ENCODE data around the gene ZNF25. TPM values are rescaled to one million over a fixed set of nuclear protein-coding genes. Genes with fewer than 3 reads are reported as not detected.
A peak's percentile ranks its signal among the peaks of the same experiment; 100 is the strongest.

Gene ZNF25
- total RNA-seq, 1 donor from 2014 or later, result 7.7 TPM

- H3K9me3 Mint-ChIP-seq (ENCODE audit: unreplicated experiment), result peaks cover 5% of the 10 kb centered on the region
Observed at GRCh38 chr10:37992083-37992482, 15.6 kb upstream of the ZNF25 start.

GRCh38 chr10:37991655-37992054, 15.2 kb upstream of the ZNF25 start:
- Mint-ChIP-seq H3K27me3 (ENCODE audit: unreplicated experiment) (peaks cover 2% of the 10 kb centered on the region), H3K27ac (ENCODE audit: unreplicated experiment) (no peak overlapping the region), H3K9me3 (ENCODE audit: unreplicated experiment) (peaks cover 5% of the 10 kb centered on the region), H3K4me3 (ENCODE audit: unreplicated experiment) (no peak overlapping the region), H3K4me1 (ENCODE audit: low read depth, unreplicated experiment) (no peaks in the 10 kb centered on the region), H3K36me3 (ENCODE audit: unreplicated experiment) (no peaks in the 10 kb centered on the region)
- TF ChIP-seq CTCF (IDR thresholded peaks at IDR 0.05; ENCODE audit: partially characterized antibody, unreplicated experiment), result no peak
- DNase-seq, result no peak

More at GRCh38 chr10:37992083-37992482, 15.6 kb upstream of the ZNF25 start:
- no peaks in the 10 kb centered on the region for H3K4me1 Mint-ChIP-seq (ENCODE audit: low read depth, unreplicated experiment)
- no peak for DNase-seq
- H3K4me3 Mint-ChIP-seq (ENCODE audit: unreplicated experiment), result no peak overlapping the region
- no peaks in the 10 kb centered on the region for H3K36me3 Mint-ChIP-seq (ENCODE audit: unreplicated experiment)
- TF ChIP-seq CTCF (IDR thresholded peaks at IDR 0.05; ENCODE audit: partially characterized antibody, unreplicated experiment), result no peak
- H3K27me3 Mint-ChIP-seq (ENCODE audit: unreplicated experiment), result peaks cover 2% of the 10 kb centered on the region
- no peak overlapping the region for H3K27ac Mint-ChIP-seq (ENCODE audit: unreplicated experiment)

GRCh38 chr10:37976880-37977203, 395 bp upstream of the ZNF25 start:
- no peak for DNase-seq
- TF ChIP-seq CTCF (IDR thresholded peaks at IDR 0.05; ENCODE audit: partially characterized antibody, unreplicated experiment), result peak; percentile 31
- Mint-ChIP-seq H3K4me1 (ENCODE audit: low read depth, unreplicated experiment) (no peaks in the 10 kb centered on the region), H3K4me3 (ENCODE audit: unreplicated experiment) (peak overlapping the region; percentile 75), H3K36me3 (ENCODE audit: unreplicated experiment) (no peaks in the 10 kb centered on the region), H3K9me3 (ENCODE audit: unreplicated experiment) (peaks cover 3% of the 10 kb centered on the region), H3K27me3 (ENCODE audit: unreplicated experiment) (no peaks in the 10 kb centered on the region), H3K27ac (ENCODE audit: unreplicated experiment) (peak overlapping the region; percentile 59)

- no peak for TF ChIP-seq CTCF (IDR thresholded peaks at IDR 0.05; ENCODE audit: partially characterized antibody, unreplicated experiment)
- no peak for DNase-seq
- H3K27me3 Mint-ChIP-seq (ENCODE audit: unreplicated experiment), result no peaks in the 10 kb centered on the region
Observed at GRCh38 chr10:37975401-37975991, 951 bp downstream of the ZNF25 start.

GRCh38 chr10:37972396-37972795, 4.1 kb downstream of the ZNF25 start:
- no peak for DNase-seq
- peaks cover 3% of the 10 kb centered on the region for H3K9me3 Mint-ChIP-seq (ENCODE audit: unreplicated experiment)
- H3K4me3 Mint-ChIP-seq (ENCODE audit: unreplicated experiment), result no peak overlapping the region
- TF ChIP-seq CTCF (IDR thresholded peaks at IDR 0.05; ENCODE audit: partially characterized antibody, unreplicated experiment), result no peak
- no peaks in the 10 kb centered on the region for H3K36me3 Mint-ChIP-seq (ENCODE audit: unreplicated experiment)
- H3K4me1 Mint-ChIP-seq (ENCODE audit: low read depth, unreplicated experiment), result no peaks in the 10 kb centered on the region
- H3K27ac Mint-ChIP-seq (ENCODE audit: unreplicated experiment), result no peak overlapping the region
- H3K27me3 Mint-ChIP-seq (ENCODE audit: unreplicated experiment), result no peaks in the 10 kb centered on the region

More at GRCh38 chr10:37975401-37975991, 951 bp downstream of the ZNF25 start:
- Mint-ChIP-seq H3K9me3 (ENCODE audit: unreplicated experiment) (peaks cover 3% of the 10 kb centered on the region), H3K4me3 (ENCODE audit: unreplicated experiment) (peak overlapping the region; percentile 91), H3K4me1 (ENCODE audit: low read depth, unreplicated experiment) (no peaks in the 10 kb centered on the region), H3K36me3 (ENCODE audit: unreplicated experiment) (no peaks in the 10 kb centered on the region), H3K27ac (ENCODE audit: unreplicated experiment) (peak overlapping the region; percentile 92)
